Hematopoietic multipotent progenitor cell (in vitro differentiated cells): ENCODE data around the gene COMMD1. TPM values are rescaled to one million over a fixed set of nuclear protein-coding genes. Genes with fewer than 3 reads are reported as not detected.

Experiments
- DNase-seq, 3 donors: peaks; one replicate each; pipeline ENCODE4 v3.0.0-alpha.2; 2011 to 2015; ENCODE audit warnings: low read depth in 2 of 3, low spot score in 2 of 3
- total RNA-seq: library from RNA; depleted of rRNA; stranded (reverse); fragments of >200 nt; gene quantifications from one replicate; pipeline ENCODE4 v1.2.3, GENCODE V29; 2012

The COMMD1 gene
- total RNA-seq, 1 donor, result 27.5 TPM

DNA sequence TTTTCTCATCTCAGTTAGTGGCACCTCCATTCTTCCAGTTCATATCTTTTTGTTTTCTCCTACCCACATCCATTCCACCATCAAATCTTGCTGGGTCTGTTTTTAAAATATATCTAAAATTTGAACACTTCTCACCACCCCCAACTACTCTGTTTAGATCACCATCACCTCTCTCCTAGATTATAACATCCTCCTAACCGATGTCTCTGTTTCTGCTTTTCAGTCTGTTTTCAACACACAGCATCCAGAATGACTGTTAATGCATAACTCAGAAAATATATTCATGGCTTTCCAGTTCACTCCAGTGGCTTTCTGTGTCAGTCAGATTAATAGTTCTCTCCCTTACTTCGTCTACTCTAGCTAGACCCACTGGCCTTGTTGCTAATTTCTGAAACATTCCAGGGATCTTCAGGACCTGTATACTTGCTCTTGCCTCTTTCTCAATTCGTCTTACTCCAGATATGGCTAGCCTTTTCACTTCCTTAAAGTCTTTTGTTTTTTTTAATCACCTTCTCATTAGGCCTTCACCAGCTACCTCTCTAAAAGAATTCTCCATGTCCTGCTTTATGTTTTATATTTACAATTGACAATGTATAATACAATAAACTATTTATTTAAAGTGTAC is 105.3 kb downstream of the COMMD1 start:
- DNase-seq, result no peak

DNA sequence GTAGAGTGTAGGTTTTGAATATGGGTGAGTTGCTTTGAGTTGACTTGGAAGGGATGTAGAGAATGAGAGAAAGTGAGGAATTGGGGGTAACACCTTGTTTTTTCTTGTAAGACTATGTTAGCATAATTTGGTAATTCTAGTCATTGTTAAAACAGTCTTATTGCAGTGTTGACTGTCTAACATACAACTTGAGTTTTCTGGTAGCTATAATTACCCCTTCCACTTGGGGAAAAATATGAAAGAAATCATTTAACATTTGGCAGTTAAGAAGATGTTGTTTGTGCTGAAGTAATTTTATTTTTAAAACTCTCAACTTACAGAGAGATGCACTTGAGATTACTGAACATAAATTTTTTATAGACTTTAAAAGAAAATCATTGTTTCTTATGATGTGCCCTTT is 108.2 kb downstream of the COMMD1 start:
- DNase-seq, result no peak

DNA sequence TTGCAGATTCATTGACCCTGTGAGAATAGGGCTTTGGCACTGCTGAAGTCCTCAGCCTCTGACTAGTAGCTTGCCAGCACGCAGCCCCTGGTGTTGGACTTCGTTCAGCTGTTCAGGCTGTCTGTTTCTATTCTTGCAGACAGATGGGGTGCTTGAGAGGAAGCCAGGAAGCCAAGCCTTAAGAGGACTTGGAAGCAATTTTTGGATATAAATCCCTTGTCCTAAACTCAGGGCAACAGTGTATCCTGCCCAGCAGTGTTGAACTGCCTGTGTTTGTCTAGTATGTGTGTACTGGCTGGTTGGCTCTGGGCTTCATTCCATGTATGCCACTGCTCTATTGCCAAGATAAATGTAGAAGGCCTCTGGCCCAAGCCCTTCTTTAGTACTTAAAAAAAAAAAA is 108.6 kb downstream of the COMMD1 start:
- peak in 2 of 3 donors; percentile 24 to 48 for DNase-seq

DNA sequence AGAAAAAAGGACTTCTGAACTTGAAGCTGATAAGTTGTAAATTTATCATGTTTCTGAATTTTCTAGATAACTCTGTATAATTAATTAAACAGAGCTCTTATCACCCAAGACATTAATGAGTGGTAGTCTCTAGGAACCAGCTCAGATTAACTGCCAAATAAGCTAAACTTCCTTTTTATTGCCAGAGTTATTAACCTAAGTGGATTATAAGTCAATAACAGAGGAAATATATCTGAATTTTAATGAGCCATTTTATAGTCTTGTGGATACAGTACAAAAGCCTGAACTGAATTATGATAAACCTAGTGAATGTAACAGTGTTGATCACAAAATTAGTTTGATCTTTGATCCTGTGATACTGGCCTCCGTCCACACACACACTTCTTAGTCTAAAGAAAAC is 111.5 kb downstream of the COMMD1 start:
- no peak for DNase-seq

DNA sequence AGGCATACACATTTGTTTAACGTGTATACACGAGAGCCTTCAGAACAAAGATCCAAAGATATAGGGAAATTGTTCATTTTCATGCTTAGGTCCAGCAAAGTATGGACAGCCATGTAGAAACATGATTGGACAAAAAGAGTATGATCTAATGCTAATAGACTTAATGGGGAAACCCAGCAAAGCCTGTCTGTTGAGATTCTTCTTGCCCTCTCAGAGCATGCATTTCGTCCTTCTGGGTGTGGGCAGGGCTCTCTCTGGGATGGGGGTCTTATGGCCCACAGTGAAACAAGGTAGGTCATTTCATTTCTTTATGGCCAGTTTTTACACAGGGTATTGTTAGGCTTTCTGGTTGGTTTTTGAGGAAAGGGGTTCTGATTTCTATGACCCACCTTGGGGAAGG is 124.4 kb downstream of the COMMD1 start:
- DNase-seq, result no peak

DNA sequence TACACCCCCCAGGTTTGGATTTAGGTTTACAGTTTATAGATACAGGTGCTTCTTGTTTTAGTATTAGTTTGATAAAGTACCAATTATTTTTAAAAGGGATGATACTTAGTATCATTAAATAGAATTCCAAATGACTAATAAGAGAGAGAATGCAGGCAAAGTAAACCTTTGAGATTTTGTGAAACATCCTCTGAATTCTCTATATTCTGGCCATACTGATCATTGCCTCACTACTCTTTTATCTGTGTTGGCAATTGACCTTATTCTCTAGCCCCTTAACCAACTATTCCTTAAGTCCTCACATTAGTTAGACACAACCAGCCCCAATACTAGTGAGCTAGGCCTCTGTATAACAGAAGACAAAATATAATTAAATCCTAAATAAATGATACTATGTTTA is 125.4 kb downstream of the COMMD1 start:
- no peak for DNase-seq

DNA sequence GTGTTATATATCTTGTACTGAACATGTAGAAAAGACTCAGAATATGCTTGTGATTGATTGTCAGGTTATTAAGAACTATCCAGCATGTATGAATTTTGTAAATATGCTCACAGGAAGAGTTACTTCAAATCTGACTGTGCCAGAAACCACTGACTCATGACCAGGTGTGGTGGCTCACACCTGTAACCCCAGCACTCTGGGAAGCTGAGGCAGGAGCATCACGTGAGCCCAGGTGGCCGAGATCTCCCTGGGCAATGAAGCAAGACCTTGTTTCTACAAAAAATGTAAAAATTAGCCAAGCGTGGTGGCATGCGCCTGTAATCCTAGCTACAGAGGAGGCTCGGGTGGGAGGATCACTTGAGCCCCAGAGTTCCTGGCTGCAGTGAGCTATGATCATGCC is 126.6 kb downstream of the COMMD1 start:
- no peak for DNase-seq

DNA sequence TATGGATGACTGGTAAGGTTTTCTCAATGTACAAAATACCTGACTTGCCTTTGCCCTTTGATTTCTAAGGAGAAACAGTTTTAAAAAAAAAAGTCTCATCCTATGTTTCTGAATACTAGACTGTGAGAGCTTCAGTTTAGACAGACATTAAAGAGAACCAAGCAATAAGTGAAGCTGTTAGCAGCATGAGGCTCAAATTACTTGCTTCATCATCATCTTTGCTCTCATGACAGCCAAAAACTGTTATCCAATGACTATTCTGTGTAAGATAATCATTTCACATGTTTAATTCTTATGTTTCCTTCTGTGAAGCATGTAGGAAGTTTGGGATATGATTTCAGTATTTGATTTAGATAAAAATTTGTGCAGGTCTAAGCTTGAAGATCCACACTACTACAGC is 129.2 kb downstream of the COMMD1 start:
- no peak for DNase-seq

DNA sequence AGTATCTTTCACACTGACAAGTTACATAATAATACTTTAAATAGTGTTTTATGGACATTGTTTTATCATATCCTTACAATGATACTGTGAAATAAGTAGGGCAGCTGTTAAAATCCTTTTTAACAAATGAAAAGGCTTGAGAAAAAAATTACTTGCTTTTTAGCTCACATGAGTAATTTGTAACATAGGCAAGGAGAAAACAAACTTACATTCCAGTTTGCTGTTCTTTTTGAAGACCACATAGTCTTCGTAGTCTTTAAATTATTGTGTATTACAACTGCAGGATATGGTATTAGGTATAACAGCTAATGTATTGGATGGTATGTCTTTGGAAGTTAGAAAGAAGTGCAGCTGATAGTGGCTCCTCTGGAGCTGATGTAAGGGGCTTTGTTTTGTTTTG is 130.8 kb downstream of the COMMD1 start:
- DNase-seq, result no peak

DNA sequence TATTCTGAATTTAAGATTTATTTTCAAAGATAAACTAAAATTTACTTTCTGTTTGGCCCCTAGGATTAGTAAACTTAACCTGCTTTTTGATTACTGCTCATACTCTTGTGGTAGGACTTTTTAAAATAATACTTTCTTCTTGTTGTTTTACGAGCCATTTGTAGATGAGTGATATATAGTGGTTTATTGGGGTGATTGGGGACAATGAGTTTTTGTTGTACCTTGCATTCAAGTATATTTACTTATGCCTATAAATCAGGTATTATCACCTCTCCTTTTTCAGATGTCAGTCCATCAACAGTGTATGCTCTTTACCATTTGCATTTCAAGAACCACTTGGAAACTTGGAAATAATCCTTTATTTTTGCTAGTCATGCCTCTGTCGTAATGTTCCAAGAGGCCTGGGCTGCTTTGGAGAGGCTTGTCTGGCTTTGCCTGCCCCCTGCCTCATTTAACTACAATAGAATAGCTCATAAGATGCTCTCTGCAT is 131.3 kb downstream of the COMMD1 start:
- no peak for DNase-seq

DNA sequence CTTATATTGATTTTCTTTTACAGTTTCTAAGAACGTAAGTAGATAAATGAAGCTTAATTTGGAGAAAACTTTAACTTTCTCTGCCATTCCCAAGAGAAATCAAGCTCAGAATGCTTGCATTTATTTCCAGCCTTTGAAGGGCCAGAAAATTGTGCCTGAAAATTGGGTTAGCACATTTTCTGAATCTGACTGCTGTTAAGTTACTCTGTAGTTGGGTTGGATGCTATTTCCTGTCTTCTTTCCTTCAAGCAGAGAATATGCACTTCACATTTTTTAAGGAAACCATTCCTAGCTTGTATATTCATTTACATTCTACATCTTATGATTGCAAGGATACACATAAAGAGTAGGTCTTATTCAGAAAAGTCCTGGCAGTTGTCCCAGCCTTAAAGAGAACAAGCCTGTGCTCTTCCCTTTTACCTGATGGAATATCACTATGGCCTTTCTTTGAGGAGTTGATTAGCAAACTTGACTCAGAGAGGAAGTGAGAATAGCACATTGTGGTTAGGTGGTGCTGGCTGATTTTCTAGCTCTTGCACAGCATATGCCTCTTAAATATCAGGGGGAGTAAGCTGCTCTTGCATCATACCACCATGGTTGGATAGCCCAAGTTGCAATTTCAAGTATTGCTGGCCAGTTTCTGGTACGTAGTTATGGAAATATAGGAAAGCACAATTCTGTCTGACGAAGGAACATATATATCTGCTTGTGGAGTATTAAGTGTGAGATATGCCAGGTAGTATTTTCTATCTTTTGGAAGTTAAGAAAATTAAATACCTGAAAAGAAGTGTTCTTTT is 133.7 kb downstream of the COMMD1 start:
- peak in 2 of 3 donors; percentile 70 to 74 for DNase-seq

DNA sequence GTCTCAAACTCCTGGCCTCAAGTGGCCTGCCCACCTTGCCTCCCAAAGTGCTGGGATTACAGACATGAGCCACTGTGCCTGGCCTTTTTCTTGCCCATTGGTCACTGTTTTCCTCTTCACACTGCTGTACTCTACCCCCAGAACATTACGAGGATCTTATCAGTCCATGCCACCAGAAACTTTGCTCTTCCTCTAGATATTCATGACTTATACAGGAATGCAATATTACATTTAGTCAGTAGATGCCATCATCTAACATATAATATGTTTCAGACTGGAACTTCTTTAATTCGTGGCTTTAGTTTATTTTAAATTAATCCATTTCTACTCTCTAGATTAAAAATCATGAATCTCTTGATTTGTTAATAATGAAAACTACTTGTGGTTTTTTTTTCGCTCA is 135.5 kb downstream of the COMMD1 start:
- peak in 2 of 3 donors; percentile 20 to 44 for DNase-seq

DNA sequence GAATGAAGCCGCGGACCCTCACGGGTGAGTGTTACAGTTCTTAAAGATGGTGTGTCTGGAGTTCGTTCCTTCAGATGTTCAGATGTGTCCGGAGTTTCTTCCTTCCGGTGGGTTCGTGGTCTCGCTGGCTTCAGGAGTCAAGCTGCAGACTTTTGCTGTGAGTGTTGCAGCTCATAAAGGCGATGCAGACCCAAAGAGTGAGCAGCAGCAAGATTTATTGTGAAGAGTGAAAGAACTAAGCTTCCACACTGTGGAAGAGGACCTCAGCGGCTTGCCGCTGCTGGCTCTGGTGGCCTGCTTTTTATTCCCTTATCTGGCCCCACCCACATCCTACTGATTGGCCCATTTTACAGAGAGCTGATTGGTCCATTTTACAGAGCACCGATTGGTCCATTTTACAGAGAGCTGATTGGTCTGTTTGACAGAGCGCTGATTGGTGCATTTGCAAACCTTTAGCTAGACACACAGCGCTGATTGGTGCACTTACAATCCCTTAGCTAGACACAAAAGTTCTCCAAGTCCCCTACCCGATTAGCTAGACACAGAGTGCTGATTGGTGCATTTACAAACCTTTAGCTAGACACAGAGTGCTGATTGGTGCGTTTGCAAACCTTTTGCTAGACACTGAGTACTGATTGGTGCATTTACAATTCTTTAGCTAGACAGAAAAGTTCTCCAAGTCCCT is 136.4 kb downstream of the COMMD1 start:
- DNase-seq, result peak in 1 of 3 donors; percentile 27

DNA sequence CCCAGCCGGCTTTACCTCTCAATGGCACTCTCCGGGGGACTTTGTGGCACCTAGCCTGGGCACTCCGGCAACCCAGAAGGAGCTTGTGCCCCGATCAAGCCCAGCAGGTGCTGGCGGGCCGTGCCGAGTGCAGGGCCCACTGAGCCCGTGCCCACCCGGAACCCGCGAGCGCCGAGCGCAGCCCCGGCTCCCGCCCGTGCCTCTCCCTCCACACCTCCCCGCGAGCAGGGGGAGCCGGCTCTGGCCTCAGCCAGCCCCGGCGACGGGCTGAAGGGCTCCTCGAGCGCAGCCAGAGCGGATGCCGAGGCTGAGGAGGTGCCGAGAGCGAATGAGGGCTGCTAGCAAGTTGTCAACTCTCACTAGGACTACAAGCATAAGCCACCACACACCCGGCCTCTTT is 136.9 kb downstream of the COMMD1 start:
- DNase-seq, result no peak

DNA sequence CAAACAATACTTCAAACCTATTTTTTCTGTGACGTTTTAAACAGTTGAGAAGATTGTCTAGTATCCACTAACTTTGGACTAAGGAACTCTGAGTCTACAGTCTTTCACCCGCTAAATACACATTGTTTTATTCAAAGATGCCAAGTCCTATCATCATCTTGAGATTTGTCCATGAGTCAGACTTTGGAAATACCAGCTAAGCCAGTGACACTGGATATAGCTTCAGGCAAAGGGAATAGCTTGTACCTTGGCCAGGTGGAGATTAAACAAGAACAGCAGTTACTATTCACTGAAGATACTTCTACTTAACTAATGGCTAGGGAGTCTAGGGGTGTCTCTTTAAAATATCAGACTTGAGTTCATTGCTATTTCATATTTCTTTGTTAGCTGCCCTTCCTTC is 137.5 kb downstream of the COMMD1 start:
- no peak for DNase-seq

DNA sequence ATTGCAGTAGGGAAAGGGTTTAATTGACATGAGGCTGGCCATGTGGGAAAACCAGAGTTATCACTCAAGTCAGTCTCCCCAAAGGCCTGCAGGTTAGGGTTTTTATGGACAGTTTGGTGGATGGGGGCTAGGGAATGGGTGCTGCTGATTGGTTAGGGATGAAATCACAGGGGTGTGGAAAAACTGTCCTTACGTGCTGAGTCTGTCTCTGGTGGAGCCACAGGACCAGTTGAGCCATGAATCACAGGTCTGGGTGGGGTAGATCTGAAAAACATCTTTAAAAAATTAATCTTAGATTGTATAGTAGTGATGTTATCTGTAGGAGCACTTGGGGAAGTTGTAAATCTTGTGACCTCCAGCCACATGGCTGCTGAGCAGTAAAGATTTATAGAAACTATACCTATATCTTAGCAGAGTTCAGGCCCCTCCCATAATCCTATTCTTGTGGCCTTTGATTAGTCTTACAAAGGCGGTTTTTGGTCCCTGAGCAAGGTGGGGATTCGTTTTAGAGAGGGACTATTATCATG is 139.6 kb downstream of the COMMD1 start:
- no peak for DNase-seq

DNA sequence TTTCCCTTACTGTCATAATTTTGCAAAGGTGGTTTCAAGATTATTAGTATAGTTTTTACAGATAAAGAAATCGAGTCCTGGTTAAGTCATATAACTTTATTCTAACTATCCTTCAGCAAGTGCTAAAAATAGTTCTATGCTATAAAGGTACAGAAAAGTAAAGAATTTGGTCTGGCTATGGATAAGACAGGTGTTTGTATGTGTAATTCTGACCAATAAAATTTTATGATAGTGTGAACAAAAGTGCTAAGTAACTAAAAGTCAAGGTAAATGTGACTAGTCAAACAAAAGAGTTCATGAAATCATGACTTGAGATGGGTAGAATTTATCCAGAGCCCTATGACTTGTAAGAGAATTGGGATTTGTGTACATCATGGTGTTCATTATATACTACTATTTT is 140.7 kb downstream of the COMMD1 start:
- no peak for DNase-seq

DNA sequence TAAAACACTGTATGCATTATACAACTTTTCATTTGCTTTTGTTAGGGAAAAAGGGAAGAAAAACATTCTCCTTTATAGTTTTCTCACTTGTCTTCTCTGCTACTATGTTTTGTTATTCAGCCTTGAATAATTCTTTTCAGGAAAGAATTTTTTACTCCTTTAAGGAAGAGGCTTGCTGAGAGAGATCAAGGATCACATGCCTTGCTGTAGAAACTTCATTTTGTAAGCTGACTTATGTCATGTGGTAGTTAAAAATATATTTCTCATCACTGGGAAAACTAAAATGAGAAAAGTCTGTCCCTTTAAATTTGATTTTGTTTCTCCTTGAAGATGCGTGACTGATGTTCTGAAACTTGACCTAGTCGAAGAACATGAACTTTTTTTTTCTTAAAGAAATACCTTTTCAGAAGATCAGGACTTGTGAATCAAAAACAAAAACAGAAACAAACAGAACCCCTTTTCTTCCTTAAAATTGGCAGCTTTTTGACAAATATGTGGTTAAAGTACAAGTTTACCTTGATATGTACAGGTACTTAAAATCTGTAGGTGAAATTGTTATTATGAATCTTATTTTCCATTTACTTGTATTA is 145.1 kb downstream of the COMMD1 start:
- no peak for DNase-seq

DNA sequence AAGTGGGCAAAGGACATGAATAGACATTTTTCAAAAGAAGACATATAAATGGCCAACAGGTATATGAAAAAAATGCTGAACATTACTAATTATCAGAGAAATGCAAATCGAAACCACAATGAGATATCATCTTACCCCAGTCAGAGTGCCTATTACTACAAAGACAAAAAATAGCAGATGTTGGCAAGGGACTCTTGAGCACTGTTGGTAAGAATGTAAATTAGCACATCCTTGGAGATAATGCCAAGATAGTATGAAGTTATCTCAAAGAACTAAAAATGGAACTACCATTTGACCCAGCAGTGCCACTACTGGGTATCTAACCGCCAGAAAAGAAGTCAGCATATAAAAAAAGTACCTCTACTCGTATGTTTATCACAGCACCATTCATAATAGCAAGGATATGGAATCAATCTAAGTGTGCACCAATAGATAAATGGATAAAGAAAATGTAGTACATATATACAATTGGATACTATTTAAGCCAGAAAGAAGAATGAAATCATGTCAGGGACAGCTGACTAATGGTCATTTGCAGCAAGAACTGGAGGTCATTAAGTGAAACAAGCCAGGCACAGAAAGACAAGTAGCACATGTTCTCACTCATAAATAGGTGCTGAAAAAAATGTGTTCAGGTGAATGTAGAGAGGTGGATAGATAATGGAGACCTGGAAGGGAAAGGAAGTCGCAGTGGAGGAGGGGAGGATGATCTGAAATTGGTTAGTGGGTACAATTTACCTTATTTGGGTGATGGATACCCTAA is 148.7 kb downstream of the COMMD1 start:
- no peak for DNase-seq

DNA sequence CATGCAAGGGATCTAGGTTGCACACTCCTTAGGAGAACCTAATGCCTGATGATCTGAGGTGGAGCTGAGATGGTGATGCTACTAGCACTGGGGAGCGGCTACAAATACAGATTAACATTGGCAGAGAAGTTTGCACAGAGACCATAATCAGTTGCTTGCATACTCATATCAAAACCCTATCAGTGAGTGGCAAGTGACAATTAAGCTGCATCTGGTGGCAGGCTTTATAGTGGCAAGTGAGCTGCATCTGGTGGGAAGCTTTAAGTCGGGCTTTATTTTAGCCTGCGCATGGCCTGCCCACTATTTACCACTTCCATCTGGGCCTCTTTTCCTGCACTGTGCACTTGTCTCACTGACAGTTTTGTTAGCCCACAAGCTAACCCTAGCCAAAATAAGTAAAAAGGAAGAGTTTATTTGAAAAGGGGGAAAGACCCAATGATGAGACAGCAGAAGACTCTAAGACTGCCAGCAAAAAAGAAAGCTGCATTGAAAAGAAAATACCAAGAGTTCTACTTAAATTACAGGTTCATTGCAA is 149.5 kb downstream of the COMMD1 start:
- peak in 1 of 3 donors; percentile 42 for DNase-seq
